ENCODE measurements around the gene LGR6. TPM values are rescaled to one million over a fixed set of nuclear protein-coding genes. Genes with fewer than 3 reads are reported as not detected.

Gene LGR6
- total and polyA plus RNA-seq, 2 experiments from 2014 or later = 0.66 to 0.89 TPM

- Mint-ChIP-seq H3K27ac (no peak overlapping the region), H3K27me3 (ENCODE audit: insufficient read depth, low read depth, poor library complexity) (peaks cover 3% of the 10 kb centered on the region), H3K9me3 (no peaks in the 10 kb centered on the region), H3K4me3 (no peak overlapping the region), H3K36me3 (ENCODE audit: low read depth) (peaks cover 59% of the 10 kb centered on the region), H3K4me1 (peaks cover 4% of the 10 kb centered on the region; the same call in 2 of the 3 replicates)
- ATAC-seq (no peak), DNase-seq (ENCODE audit: low spot score) (no peak)
- Histone ChIP-seq H3K4me2 (no peak overlapping the region), H3K4me1 (ENCODE audit: insufficient read depth) (peaks cover 8% of the 10 kb centered on the region), H3K27me3 (ENCODE audit: insufficient read depth) (no peaks in the 10 kb centered on the region), H4K20me1 (replicated peaks; ENCODE audit: insufficient read depth) (peaks cover 13% of the 10 kb centered on the region), H3K79me2 (replicated peaks; ENCODE audit: insufficient read depth) (peaks cover 26% of the 10 kb centered on the region), H3K9me2 (ENCODE audit: insufficient read depth) (no peaks in the 10 kb centered on the region), H3K36me3 (ENCODE audit: insufficient read depth) (peaks cover 47% of the 10 kb centered on the region), H3K4me3 (no peak overlapping the region), H3K27ac (ENCODE audit: low read depth) (no peak overlapping the region), H2AFZ (no peak overlapping the region), H3F3A (replicated peaks; ENCODE audit: low read depth) (peaks cover 4% of the 10 kb centered on the region)
- TF ChIP-seq JUNB (IDR thresholded peaks at IDR 0.05; ENCODE audit: unreplicated experiment) (no peak), EZH2 (IDR thresholded peaks at IDR 0.05; ENCODE audit: low read depth, unreplicated experiment) (no peak), CTCF (conservative IDR thresholded peaks at IDR 0.05; ENCODE audit: low read depth in 2 of 2) (no peak), ETS1 (IDR thresholded peaks at IDR 0.05) (no peak), STAT1 (IDR thresholded peaks at IDR 0.05; ENCODE audit: unreplicated experiment) (no peak), ZNF462 (CRISPR knock-in tag; IDR thresholded peaks at IDR 0.05) (no peak), POLR2AphosphoS5 (IDR thresholded peaks at IDR 0.05; ENCODE audit: low read depth) (no peak), ZNF114 (CRISPR knock-in tag; IDR thresholded peaks at IDR 0.05) (no peak), NANOG (IDR thresholded peaks at IDR 0.05; ENCODE audit: borderline replicate concordance) (no peak), REST (IDR thresholded peaks at IDR 0.05; ENCODE audit: unreplicated experiment) (no peak), EZH2phosphoT487 (IDR thresholded peaks at IDR 0.05; ENCODE audit: unreplicated experiment) (no peak), ZNF331 (CRISPR knock-in tag; IDR thresholded peaks at IDR 0.05; ENCODE audit: low read depth) (no peak), CREB1 (CRISPR knock-in tag; IDR thresholded peaks at IDR 0.05; ENCODE audit: low read depth) (no peak)
These were observed 140.3 kb downstream of the LGR6 start for GRCh38 chr1:202333861-202334260.

Measured in GM23338 (cell line).